GM12891 (cell line): ENCODE results near the gene SMIM29.
"Not testable (repeated sequence)": the region's sequence is repeated elsewhere in the genome, so short reads cannot be mapped to it uniquely, and the experiment has no call there.

Experiments used
- DNase-seq: peaks from one replicate; pipeline ENCODE4 v3.0.0; 2011; ENCODE audit warnings: low spot score; ENCODE audit not compliant: insufficient read length
- FAIRE-seq: peaks from 2 replicates; lab custom pipeline; 2011; peaks lifted over from hg19 to GRCh38; lab: Jason Lieb, UNC
- PAX5 ChIP-seq: IDR thresholded peaks from 2 replicates; pipeline ENCODE4 v1.6.1; 2011; ENCODE audit warnings: low read length, moderate library complexity, mild to moderate bottlenecking; ENCODE audit not compliant: insufficient read depth, severe bottlenecking
- POLR2A ChIP-seq: IDR thresholded peaks from 2 replicates; pipeline ENCODE4 v1.6.1; 2011; ENCODE audit warnings: low read depth, low read length, control low read depth
- POLR2AphosphoS5 ChIP-seq: IDR thresholded peaks from 2 replicates; pipeline ENCODE4 v1.6.1; 2011; ENCODE audit warnings: low read depth, low read length, control low read depth
- POU2F2 ChIP-seq: IDR thresholded peaks from 2 replicates; pipeline ENCODE4 v1.6.1; 2011; ENCODE audit warnings: low read depth, mild to moderate bottlenecking, control low read depth, low read length, moderate library complexity
- SPI1 ChIP-seq: IDR thresholded peaks from 2 replicates; pipeline ENCODE4 v1.6.1; 2011; ENCODE audit warnings: low read depth, low read length, control low read depth
- TAF1 ChIP-seq: IDR thresholded peaks from 2 replicates; pipeline ENCODE4 v1.6.1; 2011; ENCODE audit warnings: low read depth, low read length, control low read depth

SMIM29 gene

DNA sequence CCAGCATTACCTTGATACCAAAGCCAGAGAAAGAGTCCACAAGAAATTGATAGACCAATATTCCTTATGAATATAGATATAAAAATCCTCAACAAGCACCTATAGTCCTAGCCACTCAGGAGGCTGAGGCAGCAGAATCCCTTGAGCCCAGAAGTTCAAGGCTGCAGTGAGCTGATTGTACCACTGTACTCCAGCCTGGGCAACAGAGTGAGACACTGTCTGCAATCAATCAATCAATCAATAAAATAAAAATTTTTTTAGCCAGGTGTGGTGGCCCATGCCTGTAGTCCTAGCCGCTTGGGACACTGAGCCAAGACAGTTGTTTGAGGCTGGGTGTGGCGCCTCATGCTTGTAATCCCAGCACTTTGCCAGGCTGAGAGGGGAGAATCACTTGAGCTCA is 18.9 kb upstream of the SMIM29 start:
- FAIRE-seq, result no peak

DNA sequence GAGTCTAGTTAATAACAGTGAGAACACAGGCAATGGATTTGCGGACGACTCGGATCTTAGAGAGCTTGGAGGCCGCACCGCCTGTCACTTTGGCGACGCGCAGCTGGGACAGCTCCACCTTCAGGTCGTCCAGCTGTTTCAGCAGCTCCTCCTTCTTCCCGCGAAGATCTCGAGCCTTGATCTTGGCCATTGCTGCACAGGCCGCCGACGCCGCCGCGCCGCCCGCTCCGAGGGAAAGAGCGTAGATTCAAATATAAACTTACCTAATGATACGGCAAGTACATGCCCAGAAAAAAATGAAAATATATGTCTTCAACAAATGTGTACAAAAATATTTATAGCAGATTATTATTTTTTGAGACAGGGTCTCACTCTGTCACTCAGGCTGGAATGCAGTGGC is 14.7 kb upstream of the SMIM29 start:
- FAIRE-seq, result not testable (repeated sequence)

More for the DNA sequence above, 18.9 kb upstream of the SMIM29 start:
- TF ChIP-seq SPI1 (no peak), POU2F2 (no peak), POLR2A (no peak), PAX5 (no peak), POLR2AphosphoS5 (no peak), TAF1 (no peak)
- DNase-seq, result no peak

DNA sequence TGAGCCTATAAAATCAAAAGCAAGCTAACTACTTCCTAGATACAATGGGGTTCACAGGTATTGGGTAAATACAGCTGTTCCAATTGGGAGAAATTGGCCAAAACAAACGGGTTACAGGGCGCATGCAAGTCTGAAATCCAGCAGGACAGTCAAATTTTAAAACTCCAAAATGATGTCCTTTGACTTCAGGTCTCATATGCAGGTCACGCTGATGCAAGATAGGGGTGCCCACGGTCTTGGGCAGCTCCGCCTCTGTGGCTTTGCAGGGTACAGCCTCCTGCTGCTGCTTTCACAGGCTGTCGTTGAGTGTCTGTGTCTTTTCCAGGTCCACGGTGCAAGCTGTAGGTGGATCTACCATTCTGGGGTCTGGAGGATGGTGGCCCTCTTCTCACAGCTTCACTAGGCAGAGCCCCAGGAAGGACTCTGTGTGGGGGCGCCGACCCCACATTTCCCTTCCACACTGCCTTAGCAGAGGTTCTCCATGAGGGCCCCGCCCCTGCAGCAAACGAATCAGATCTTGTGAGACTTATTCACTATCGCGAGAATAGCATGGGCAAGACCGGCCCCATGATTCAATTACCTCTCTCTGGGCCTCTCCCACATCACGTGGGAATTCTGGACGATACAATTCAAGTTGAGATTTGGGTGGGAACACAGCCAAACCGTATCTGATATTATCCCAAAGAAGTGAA is 11.9 kb upstream of the SMIM29 start:
- TF ChIP-seq POLR2AphosphoS5 (no peak), SPI1 (no peak), POLR2A (no peak), TAF1 (no peak), POU2F2 (no peak), PAX5 (no peak)
- FAIRE-seq, result no peak
- DNase-seq, result no peak

More for the DNA sequence above, 14.7 kb upstream of the SMIM29 start:
- DNase-seq, result not testable (repeated sequence)

DNA sequence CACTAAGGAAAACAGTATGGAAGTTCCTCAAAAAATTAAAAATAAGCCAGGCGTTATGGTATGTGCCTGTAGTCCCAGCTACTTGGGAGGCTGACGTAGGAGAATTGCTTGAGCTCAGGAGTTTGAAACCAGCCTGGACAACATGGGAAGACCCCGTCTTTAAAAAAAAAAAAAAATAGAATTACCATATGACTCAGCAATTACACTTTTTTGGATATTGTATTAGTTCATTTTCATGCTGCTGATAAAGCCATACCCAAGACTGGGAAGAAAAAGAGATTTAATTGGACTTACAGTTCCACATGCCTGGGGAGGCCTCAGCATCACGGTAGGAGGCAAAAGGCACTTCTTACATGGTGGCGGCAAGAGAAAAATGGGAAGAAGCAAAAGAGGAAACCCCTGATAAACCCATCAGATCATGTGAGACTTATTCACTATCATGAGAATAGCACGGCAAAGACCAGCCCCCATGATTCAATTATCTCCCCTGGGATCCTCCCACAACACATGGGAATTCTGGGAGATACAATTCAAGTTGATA is 10.8 kb upstream of the SMIM29 start:
- TF ChIP-seq POLR2A (no peak), POU2F2 (no peak), PAX5 (no peak), POLR2AphosphoS5 (no peak), TAF1 (no peak), SPI1 (no peak)
- FAIRE-seq, result no peak
- DNase-seq, result no peak

DNA sequence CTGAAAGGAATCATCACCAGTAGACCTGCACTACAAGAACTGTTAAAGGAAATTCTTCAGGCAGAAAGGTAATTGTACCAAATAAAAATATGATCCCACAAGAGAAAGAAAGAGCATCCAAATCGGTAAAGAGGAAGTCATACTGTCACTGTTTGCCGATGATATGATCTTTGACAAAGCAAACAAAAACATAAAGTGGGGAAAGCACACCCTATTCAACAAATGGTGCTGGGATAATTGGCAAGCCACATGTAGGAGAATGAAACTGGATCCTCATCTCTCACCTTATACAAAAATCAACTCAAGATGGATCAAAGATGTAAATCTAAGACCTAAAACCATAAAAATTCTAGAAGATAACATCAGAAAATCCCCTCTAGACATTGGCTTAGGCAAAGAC is 3.6 kb upstream of the SMIM29 start:
- peak; percentile 47 for FAIRE-seq
- TF ChIP-seq SPI1, result peak; percentile 56
- not testable (repeated sequence) for DNase-seq

DNA sequence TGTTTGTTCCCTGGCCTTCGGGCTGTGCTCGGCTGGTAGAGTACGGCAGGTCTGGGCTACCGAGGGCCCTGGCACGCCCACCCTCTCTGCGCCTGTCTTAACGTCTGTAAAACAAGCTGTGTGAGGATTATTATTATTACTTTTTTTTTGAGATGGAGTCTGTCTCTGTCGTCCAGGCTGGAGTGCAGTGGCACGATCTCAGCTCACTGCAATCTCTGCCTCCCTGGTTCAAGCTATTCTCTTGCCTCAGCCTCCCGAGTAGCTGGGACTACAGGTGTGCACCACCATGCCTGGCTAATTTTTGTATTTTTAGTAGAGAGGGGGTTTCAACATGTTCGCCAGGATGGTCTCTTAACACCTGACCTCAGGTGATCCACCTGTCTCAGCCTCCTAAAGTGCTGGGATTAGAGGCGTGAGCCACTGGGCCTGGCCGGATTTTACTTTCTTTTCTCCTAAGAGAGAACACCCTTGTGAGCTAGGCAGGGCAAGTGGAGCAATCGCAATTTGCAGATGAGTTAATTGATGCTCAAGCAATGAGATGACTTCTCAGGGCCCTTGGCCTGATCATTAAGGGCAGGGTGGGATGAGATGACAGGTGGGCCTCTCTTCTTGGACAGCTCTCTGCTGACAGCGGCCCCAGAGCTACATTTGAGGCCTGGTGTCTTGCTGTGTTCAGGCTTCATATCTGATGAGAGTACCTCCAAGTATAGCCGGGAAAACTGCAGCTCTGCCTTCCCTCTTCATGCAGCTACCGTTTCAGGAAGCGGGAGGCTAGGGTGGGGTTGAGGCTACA is 859 bp upstream of the SMIM29 start:
- no peak for DNase-seq
- no peak for TF ChIP-seq POLR2A
- no peak for TF ChIP-seq POU2F2
- no peak for TF ChIP-seq POLR2AphosphoS5
- TF ChIP-seq PAX5, result no peak
- no peak for TF ChIP-seq TAF1
- no peak for TF ChIP-seq SPI1
- FAIRE-seq, result no peak

DNA sequence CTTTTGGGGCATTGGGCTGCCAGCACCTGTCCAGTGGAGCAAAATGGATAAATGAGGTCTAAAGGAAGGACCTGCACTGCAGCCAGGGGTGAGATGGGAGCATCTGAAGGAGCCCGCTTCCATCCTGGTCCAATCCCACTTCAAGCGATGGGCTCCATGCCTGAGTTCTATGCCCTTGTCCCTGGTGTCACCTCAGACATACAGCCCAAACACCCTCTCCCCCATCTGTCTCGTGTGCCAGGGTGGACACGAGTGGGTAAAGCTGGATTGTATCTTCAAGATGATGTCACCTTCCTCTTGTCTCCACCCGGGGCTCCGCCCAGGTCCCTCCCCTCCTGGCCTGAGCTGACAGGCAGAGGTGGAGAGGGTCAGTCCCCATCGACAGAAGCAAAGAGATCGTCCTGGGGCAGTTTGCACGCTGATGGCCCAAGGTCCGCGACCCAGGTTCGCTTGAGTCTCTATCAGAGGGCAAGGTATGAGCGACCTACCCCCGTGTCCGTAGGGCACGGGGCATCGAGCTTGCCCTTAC is 544 bp downstream of the SMIM29 start:
- no peak for DNase-seq
- FAIRE-seq, result no peak

DNA sequence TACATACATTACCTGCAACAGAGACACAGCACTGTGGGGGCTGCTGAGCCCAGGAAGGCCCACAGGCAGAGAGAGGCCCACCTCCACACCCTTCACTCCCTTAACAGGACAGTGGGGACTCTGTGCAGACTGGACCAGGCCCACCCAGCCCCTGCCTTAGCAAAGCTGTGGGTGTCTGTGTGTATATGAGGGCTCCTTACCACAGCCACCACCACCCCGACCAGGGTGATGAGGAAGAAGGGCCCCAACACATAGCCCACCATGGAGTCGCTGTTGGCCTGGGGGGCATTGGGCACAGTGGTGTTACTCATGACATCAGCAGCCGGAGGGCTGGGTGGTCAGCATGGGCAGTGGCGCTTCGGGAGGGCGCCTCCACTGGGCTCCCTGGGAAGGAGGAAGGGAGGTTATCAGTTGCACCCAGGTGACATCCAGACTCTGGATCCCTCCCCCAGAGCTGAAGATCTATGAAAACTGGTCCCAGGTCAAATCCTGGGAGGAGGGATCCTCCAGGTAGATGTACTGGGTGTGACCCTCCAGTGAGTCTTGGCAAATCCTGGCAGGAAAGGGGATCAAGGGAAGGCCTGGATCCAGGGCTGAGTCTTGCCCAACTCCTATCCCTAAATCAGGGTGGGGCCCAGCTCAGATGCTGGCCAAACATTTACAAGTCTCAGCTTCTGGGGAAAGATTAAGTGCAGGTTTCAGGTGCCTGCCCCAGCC is 1.2 kb downstream of the SMIM29 start:
- DNase-seq (no peak), FAIRE-seq (no peak)
- TF ChIP-seq TAF1 (no peak), PAX5 (no peak), SPI1 (no peak), POU2F2 (no peak), POLR2AphosphoS5 (no peak), POLR2A (0 out of 2 replicates have a peak, but pooled peaks have one; percentile 13)

More for the DNA sequence above, 544 bp downstream of the SMIM29 start:
- no peak for TF ChIP-seq SPI1
- TF ChIP-seq POU2F2, result peak; percentile 43; the same call in 1 of the 2 replicates

DNA sequence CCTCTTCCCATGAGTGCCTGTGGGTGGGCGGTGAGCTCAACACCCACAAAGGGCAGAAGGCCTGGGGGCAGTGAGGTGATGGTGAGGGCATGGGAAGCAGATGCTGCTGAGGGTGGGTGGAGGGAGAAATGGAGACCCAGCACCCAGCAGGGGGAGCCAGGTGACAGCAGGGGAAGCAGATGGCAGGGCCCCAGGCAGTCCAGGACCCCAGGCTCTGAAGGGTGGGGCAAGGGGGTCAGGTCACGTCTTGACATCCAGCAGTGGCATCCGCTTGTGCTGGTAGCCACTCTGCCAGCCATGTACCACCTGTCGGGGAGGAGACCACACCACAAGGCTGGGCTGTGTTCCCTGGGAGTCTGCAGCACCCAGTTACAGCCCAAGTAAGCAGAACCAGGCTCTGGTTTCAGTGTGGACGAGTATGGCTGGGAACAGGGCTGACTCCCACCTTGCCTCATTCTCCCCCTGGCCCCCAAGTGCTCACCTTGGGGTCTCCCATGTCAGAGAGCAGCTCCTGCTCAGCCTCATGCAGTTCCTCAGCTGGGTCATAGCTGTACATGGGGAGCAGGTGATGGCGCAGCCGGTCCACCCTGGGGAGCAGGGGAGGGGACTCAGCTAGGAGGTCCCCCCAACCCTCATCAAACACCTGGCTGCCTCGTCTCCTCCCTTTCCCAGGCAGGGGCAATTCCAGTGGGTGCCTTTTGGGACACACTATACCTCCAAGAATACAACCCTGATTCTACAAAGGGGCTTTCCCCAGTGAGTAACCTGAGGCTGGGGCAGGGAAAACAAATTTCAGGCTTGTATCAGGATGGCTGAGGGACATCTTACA is 2.0 kb downstream of the SMIM29 start:
- FAIRE-seq (no peak), DNase-seq (no peak)
- no peak for TF ChIP-seq TAF1
- TF ChIP-seq POU2F2, result peak; percentile 83
- TF ChIP-seq POLR2AphosphoS5, result peak; percentile 97
- TF ChIP-seq SPI1, result no peak
- peak; percentile 86 for TF ChIP-seq POLR2A
- no peak for TF ChIP-seq PAX5
